ENCODE results near the gene TMEM41B. TPM values are rescaled to one million over a fixed set of nuclear protein-coding genes. Genes with fewer than 3 reads are reported as not detected.

TMEM41B gene
- total and polyA plus RNA-seq, 2 of the 8 experiments (the other 6 are each of a cell fraction or from before 2014, with no cell fraction given), result 24.3 to 50.1 TPM

GRCh38 chr11:9332655-9333054 is 18.3 kb upstream of the TMEM41B start:
- Histone ChIP-seq H3K18ac (ENCODE audit: extremely low read depth, low read length) (no peak overlapping the region), H3K14ac (ENCODE audit: insufficient read length) (no peak overlapping the region), H3K4me3 (ENCODE audit: extremely low read depth in 1 of 4, insufficient read depth in 2 of 4, low read depth in 3 of 4, low read length in 4 of 4) (no peak overlapping the region), H3K23me2 (ENCODE audit: low read depth, low read length) (peaks cover 2% of the 10 kb centered on the region; the same call in 1 of the 2 replicates), H3K4ac (replicated peaks; ENCODE audit: insufficient read length, low read depth, low read length) (no peak overlapping the region), H3K4me1 (replicated peaks in 1 of 4; ENCODE audit: control insufficient read depth in 3 of 4, insufficient read depth in 4 of 4, low read length in 3 of 4) (no peaks in the 10 kb centered on the region), H2BK120ac (replicated peaks; ENCODE audit: low read depth, low read length) (no peak overlapping the region), H3K23ac (ENCODE audit: insufficient read length) (no peak overlapping the region), H3K4me2 (ENCODE audit: insufficient read depth in 1 of 2, low read depth in 2 of 2, low read length in 2 of 2) (no peak overlapping the region), H2AFZ (ENCODE audit: low read length) (no peak overlapping the region), H2AK5ac (ENCODE audit: low read depth, low read length) (no peak overlapping the region), H3K79me2 (ENCODE audit: control insufficient read depth in 1 of 2, insufficient read depth in 2 of 2, low read length in 2 of 2) (no peaks in the 10 kb centered on the region), H4K8ac (ENCODE audit: extremely low read depth, insufficient read depth, low read length) (no peak overlapping the region), H4K20me1 (replicated peaks in 1 of 2; ENCODE audit: control insufficient read depth in 1 of 2, insufficient read depth in 2 of 2, low read length in 2 of 2) (no peaks in the 10 kb centered on the region), H3K9ac (replicated peaks in 1 of 4; ENCODE audit: extremely low read depth in 1 of 4, low read depth in 3 of 4, low read length in 3 of 4) (no peak overlapping the region), H3K27me3 (replicated peaks in 1 of 4; ENCODE audit: control insufficient read depth in 3 of 4, extremely low read depth in 1 of 4, insufficient read depth in 3 of 4, low read length in 3 of 4) (no peaks in the 10 kb centered on the region), H3K56ac (replicated peaks; ENCODE audit: insufficient read length, low read depth, low read length) (no peak overlapping the region), H2BK12ac (ENCODE audit: low read depth, low read length) (no peak overlapping the region), H2BK5ac (ENCODE audit: low read depth, low read length) (no peak overlapping the region), H3K36me3 (ENCODE audit: control insufficient read depth in 2 of 4, insufficient read depth in 4 of 4, low read length in 3 of 4) (no peaks in the 10 kb centered on the region), H3K27ac (ENCODE audit: low read depth, low read length) (no peak overlapping the region), H4K5ac (ENCODE audit: insufficient read length, low read depth, low read length) (no peak overlapping the region), H2BK20ac (ENCODE audit: low read length) (no peak overlapping the region), H3K79me1 (ENCODE audit: low read depth, low read length) (no peaks in the 10 kb centered on the region), H4K91ac (replicated peaks; ENCODE audit: insufficient read length, low read length) (no peak overlapping the region), H2BK15ac (ENCODE audit: low read length) (no peak overlapping the region), H3K9me3 (ENCODE audit: insufficient read depth in 2 of 2, low read depth in 1 of 2, low read length in 1 of 2) (no peaks in the 10 kb centered on the region; a peak in 1 of 4 replicates)
- no peak for TF ChIP-seq SP4 (IDR thresholded peaks at IDR 0.05; ENCODE audit: low read length)
- TF ChIP-seq CHD1 (IDR thresholded peaks at IDR 0.05; ENCODE audit: low read depth, low read length), result no peak
- TF ChIP-seq ASH2L (IDR thresholded peaks at IDR 0.05; ENCODE audit: low read length), result no peak
- no peak for TF ChIP-seq SAP30 (IDR thresholded peaks at IDR 0.05; ENCODE audit: insufficient read depth, insufficient replicate concordance, low read length)
- TF ChIP-seq USF2 (IDR thresholded peaks at IDR 0.05; ENCODE audit: low read length), result no peak
- TF ChIP-seq YY1 (IDR thresholded peaks at IDR 0.05; ENCODE audit: low read depth, low read length), result no peak
- no peak for TF ChIP-seq NANOG (IDR thresholded peaks at IDR 0.05; ENCODE audit: insufficient read depth, low read depth, low read length, poor library complexity, severe bottlenecking)
- no peak for TF ChIP-seq CEBPB (IDR thresholded peaks at IDR 0.05; ENCODE audit: low read depth, low read length)
- TF ChIP-seq KDM4A (IDR thresholded peaks at IDR 0.05; ENCODE audit: low read depth, low read length, severe bottlenecking), result no peak
- no peak for TF ChIP-seq JUND (IDR thresholded peaks at IDR 0.05; ENCODE audit: low read length)
- no peak for TF ChIP-seq SIRT6 (IDR thresholded peaks at IDR 0.05; ENCODE audit: low read length)
- no peak for TF ChIP-seq EP300 (IDR thresholded peaks at IDR 0.05; ENCODE audit: borderline replicate concordance in 1 of 2, low read depth in 2 of 2, low read length in 2 of 2)
- TF ChIP-seq GABPA (IDR thresholded peaks at IDR 0.05; ENCODE audit: borderline replicate concordance, insufficient read depth, low read length), result no peak
- WGBS, 2 experiments (ENCODE audit: extremely low coverage in 1 of 2, insufficient coverage in 1 of 2, insufficient read length in 1 of 2, insufficient replicate concordance in 2 of 2, low coverage in 1 of 2, low lambda C conversion rate in 2 of 2, missing lambda C conversion rate in 1 of 2), result 71% methylated on average over 5 of the region's 5 CpGs; no CpG with 5 or more reads in 1 of the 2 experiments
- CTCF ChIA-PET (ENCODE audit: partially characterized antibody), result interaction anchor here (0.6 to 1.4 kb wide), 6 partner anchors 9 to 123 kb away, joined by 3 to 4 read pairs (median 4); partner anchors contain the start of gene TMEM41B
- DNase-seq (ENCODE audit: low read depth in 1 of 2, low spot score in 2 of 2) (no peak), FAIRE-seq (no peak)
- POLR2A ChIA-PET (ENCODE audit: partially characterized antibody), result interaction anchor here (0.7 kb wide), 1 partner anchor 32 kb away, joined by 3 read pairs; no protein-coding TSS in a partner anchor

Measured in H1 (cell line).